PC-3 (cell line): ENCODE measurements around the gene PPCDC.

ENCODE experiments used
- CTCF ChIP-seq: fragments of 300-600 bp; sonication (generic); conservative IDR thresholded peaks from 2 replicates; pipeline ENCODE4 v1.5.1; 2017; ENCODE audit warnings: antibody characterized with exemption, low read depth, mild to moderate bottlenecking, low read length
- EZH2 ChIP-seq: fragments of 300-600 bp; sonication (generic); IDR thresholded peaks from one replicate; pipeline ENCODE4 v1.6.1; 2017; ENCODE audit warnings: antibody characterized with exemption, mild to moderate bottlenecking, low read length; ENCODE audit not compliant: unreplicated experiment
- EZH2phosphoT487 ChIP-seq: fragments of 300-600 bp; sonication (generic); IDR thresholded peaks from 2 replicates; pipeline ENCODE4 v1.6.1; 2018; ENCODE audit warnings: mild to moderate bottlenecking, antibody characterized with exemption, low read length, borderline replicate concordance

GRCh38 chr15:75043509-75044257, 20.3 kb downstream of the PPCDC start:
- TF ChIP-seq CTCF (peak; percentile 26; the same call in 1 of the 2 replicates), EZH2 (no peak), EZH2phosphoT487 (no peak)
